GM21786 (cell line): ENCODE results near the gene PERP.
"Not testable (repeated sequence)": the region's sequence is repeated elsewhere in the genome, so short reads cannot be mapped to it uniquely, and the experiment has no call there.

Experiments used
- ATAC-seq: cut with Tn5 transposase; IDR thresholded peaks from one replicate; pipeline ENCODE4 v1.9.1; 2021; ENCODE audit not compliant: unreplicated experiment

The PERP gene

DNA sequence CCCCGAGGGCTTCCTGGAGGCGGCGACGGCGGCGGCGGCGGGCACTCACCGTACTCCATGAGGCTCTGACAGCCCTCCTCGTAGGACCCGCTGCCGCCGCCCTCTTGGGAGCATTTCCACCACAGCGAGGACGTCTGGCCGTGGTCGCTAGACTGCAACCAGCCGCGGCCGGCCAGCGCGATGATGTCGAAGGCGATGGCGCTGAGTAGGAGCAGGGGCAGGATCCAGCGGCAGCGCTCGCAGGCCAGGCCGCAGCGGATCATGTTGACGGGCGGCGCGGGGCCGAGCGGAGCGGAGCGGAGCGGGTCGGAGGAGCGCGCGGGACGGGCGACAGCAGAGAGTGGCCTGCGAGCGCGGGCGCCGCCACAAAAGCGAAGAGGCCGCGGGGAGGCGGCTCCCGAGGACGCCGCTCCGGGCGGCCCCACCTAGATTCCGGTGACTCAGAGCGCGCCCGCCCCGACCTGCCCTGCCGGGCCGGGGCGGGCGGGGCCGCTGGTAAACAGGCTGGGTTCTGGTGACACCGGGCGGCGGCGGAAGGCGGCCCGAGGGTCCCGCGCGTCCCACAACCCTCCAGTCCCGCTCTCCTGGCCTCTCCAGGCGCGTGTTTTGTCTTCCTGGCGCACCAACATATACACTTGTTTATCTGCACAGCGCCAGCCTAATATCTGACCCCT lies at the start of gene PERP:
TSS of gene PERP (minus strand) at position 342 of the 674 bp plus-strand sequence. CDS start at position 263, 79 bp downstream.
- ATAC-seq: peak; percentile 64

DNA sequence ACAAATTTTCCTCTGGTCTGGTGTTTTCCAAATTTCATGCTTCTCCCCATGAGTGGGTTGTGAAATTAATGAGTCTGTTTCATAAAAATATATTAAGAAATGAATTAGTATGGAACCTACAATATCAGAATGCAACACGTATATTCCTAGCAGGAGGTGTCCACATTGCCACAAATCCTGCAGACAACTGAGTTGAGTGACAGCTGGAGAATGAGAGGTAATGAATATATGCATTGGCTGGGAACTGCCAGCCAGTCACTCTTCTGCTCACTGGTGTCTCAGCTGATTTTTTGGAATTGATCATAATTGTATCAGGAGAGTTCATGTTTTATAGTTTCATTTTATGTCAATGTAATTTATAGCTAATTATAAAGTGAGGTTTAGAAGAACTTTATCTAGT lies 48.2 kb upstream of the PERP start:
- ATAC-seq: no peak

- no peak for ATAC-seq
Observed at GRCh38 chr6:138146544-138146943, 39.3 kb upstream of the PERP start.

DNA sequence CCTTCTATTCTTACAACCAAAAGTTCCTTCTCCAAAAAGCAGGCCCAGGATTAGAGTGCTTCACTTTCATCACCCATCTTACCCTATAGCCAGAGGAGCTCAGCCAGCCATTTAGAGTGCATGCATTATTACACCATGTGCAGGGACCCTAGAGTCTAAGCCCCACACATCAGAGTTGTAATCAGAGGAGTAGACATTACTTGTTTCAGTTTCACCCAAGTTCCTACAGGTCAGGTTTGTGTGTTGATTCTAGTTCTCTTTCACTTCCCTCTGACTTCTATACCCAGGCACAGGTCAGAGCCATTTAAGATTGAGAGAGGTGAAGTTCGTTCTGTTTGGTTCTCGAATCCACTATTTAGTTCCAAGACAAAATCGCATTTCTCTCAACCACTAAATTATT lies 38.2 kb upstream of the PERP start:
- peak; percentile 84 for ATAC-seq

DNA sequence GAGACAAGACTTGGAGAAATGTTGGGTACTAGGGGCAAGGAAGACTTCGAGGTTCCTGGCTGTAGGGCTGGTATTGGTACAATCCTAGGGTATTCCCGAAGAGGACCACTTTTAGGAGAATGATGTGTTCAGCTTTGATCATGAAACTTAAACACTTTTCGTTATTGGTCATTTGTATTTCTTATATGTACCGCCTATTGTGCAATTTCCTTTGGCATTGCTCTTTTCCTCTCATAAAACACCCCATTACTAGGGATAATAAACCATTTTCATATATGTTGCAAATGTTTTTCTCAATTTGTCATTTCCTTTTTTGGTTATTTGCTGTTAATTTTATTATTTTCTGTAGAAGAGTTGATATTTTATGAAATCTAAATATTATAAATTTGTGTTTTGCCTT lies 35.6 kb upstream of the PERP start:
- ATAC-seq: no peak

- no peak for ATAC-seq
Observed at GRCh38 chr6:138129190-138129589, 22.0 kb upstream of the PERP start.

- ATAC-seq: no peak
Observed at GRCh38 chr6:138128096-138128495, 20.9 kb upstream of the PERP start.

GRCh38 chr6:138124096-138124495 lies 16.9 kb upstream of the PERP start:
- no peak for ATAC-seq

GRCh38 chr6:138119976-138120375 lies 12.8 kb upstream of the PERP start:
- ATAC-seq: no peak

DNA sequence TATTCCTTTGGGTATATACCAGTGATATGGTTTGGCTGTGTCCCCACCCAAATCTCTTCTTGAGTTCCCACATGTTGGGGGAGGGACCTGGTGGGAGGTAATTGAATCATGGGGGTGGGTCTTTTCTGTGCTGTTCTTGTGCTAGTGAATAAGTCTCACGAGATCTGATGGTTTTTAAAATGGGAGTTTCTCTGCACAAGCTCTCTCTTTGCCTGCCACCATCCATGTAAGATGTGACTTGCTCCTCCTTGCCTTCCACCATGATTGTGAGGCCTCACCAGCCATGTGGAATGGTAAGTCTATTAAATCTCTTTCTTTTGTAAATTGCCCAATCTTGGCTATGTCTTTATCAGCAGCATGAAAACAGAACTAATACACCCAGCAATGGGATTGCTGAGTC lies 12.0 kb upstream of the PERP start:
- ATAC-seq: not testable (repeated sequence)

DNA sequence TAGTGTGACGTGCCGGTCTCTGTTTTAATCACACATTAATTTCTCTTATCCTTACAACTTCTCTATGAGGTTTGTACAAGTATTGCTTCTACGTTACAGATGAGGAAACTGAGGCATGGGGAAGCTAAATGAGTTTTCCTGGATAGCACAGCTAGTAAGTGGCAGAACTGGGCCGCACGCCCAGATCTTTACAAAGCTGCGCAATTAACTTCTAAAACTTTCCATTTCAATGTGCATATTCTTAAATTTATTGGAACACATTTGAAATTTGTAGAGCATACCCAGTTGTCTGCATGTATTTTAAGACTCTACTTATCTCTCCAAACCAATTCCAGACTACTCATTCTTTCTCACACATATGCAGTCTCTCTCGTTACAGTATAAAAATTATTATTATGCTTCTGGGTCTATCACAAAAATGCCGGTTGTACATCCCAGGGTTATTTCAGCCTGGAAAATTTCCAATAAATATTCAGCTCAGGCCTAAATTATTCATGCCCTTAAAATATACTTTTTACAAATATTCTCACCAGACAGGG lies 10.2 kb upstream of the PERP start:
- ATAC-seq: no peak

- ATAC-seq: no peak
Observed at GRCh38 chr6:138116661-138116999, 9.4 kb upstream of the PERP start.

- ATAC-seq: peak; percentile 76
Observed at GRCh38 chr6:138115877-138116660, 8.8 kb upstream of the PERP start.

DNA sequence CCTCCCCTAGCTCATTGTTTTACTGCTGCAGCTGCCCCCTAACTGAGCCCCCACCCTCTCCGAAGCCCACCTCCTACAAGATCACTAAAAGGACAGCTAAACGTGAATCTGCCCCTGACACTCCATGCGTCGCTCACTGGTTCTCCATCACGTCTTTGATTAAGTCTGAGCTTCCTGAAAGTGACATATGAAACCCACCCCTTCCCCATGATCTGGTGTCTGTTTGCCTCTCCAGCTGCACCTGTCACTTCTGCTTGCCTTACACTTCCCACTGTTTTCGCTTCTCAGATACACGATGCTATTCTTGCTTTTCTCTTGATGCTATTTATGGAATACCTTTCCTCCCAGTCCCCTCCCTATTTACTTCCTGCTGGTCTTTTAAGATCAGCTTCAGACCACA lies 8.0 kb upstream of the PERP start:
- no peak for ATAC-seq

GRCh38 chr6:138113588-138114210 lies 6.5 kb upstream of the PERP start:
- no peak for ATAC-seq

- ATAC-seq: no peak
Observed at GRCh38 chr6:138110229-138110628, 3.0 kb upstream of the PERP start.

DNA sequence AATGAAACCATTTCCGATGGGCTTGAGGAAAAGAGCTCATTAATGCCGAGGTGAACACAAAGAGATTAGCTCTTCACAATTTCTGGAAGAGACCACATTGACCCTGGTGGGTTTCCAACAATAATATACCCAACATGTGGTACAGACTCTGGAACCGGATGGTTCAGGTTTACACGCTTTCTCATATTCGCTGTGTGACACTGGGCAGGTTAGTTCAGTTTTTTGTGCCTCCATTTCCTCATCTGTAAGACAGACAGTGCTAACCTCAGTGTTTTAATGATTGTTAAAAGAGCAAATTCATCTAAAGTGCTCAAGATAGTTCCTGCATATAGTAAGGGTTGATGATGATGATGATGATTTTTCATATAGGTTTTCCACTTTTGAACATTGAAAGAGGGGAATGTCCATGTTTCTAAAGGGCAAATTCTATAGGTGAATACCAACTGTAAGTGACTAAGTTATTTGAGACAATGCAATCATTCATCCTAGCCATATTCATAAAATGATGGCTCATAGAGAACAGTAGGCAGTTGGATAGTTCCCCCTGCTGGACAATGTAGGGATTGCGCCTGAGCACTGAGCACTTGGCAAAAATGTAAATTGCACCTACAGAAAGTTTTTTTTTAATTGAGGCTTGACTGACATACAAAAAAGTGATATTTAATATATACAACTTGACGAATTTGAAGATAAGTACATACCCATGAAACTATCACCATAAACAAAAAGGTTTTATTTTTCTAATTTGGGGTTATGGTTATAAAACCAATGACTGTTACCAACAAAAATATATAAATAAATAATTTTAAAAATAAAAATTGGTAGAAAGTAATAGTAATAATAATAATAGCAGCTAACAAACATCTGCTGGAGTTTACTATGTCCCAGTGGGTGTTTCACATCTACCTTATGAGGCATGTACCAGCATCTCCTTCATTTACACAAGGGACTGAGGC lies 2.1 kb upstream of the PERP start:
- ATAC-seq: no peak

DNA sequence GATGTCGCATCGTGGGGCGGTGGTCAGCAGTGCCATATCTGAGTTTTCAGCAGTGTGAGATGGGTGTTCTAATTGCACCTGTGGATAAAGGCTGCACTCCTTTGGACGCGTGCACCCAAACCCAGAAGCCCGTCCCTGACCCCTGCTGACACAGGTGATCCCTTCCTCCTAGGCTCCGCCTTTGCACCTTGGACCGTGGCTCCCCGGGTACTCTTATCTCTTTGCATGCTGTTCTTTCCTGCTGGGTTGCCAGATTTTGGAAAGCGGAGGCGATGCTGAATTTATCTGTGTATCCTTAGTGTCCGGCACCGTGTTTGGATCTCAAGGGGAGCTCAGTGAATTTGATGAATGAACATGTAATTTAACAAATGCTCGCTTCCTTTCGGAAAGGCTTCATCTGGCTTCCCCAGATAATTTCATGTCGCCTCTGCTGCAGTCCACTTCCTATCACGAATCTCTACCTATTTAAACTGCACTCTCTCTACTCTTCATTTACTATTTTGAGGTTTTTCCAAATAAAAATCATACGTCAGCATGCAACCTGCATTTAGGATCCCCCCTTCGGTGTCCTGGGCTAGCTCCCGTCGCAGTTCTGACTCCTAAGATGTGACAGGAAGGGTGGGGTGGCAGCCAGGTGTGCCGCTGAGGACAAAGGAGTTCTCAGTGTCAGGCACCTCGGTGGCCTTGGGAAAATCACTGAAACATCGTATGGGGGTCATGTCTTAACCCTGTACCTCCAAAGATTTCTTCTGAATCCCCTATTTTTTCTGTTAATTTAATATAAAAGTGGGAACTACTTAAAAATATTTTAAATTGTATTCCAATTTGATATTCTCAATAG lies 753 bp upstream of the PERP start:
- ATAC-seq: peak; percentile 8

DNA sequence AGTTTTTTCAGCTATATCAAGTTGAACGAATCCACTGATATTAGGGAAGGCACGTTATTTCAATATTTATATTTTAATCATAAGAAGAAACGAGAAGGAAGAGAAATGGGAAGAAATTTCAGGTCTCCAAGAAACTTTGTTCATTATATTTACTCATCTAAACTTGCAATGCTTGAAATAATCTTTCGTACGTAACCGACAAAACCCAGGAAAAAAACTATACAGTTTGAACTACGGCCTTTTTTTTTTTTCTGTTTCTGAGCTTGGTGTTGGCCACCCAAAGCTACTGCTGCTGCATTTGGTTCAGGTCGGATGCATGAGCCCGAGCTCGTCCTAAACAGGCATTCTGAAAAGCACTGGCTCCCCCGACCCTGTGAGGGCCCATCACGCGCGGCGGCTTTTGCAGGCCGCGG lies 548 bp downstream of the PERP start:
- no peak for ATAC-seq
